ENCODE results near the gene THSD4. TPM values are rescaled to one million over a fixed set of nuclear protein-coding genes. Genes with fewer than 3 reads are reported as not detected.

THSD4 gene
- total RNA-seq, 1 experiment from 2014 or later: 65.4 TPM

- no peaks in the 10 kb centered on the region for H3K4me1 ChIP-seq (ENCODE audit: control insufficient read depth, insufficient read depth, low read length)
- TF ChIP-seq SIN3A (IDR thresholded peaks at IDR 0.05; ENCODE audit: borderline replicate concordance, insufficient read depth, low read depth, low read length) (no peak), REST (IDR thresholded peaks at IDR 0.05; ENCODE audit: insufficient read depth in 1 of 2, low read depth in 2 of 2, low read length in 1 of 2) (no peak), TCF7L2 (IDR thresholded peaks at IDR 0.05; ENCODE audit: low read depth, low read length) (no peak), POLR2AphosphoS5 (IDR thresholded peaks at IDR 0.05; ENCODE audit: low read depth, low read length) (no peak), CTCF (IDR thresholded peaks at IDR 0.05) (no peak)
- intact Hi-C loops (cut with micrococcal nuclease; ENCODE audit: unreplicated experiment): no loop called here
- DNase-seq (ENCODE audit: low read depth, low spot score): no peak
- no peak for ATAC-seq
- no peaks in the 10 kb centered on the region for H3K27me3 ChIP-seq (ENCODE audit: control insufficient read depth, insufficient read depth, low read length)
- POLR2A ChIA-PET: no interaction called here
- CTCF ChIA-PET: interaction anchor here (0.5 kb wide), 1 partner anchor 43 kb away, joined by 5 read pairs; no protein-coding TSS in a partner anchor
- in situ Hi-C loops (cut with HindIII; ENCODE audit: low pct_unique_long_range_greater_than_20kb, low sequenced_read_pairs): no loop called here
- H3K36me3 ChIP-seq (ENCODE audit: control insufficient read depth, insufficient read depth, low read length): no peaks in the 10 kb centered on the region
- no peaks in the 10 kb centered on the region for H3K9me3 ChIP-seq (ENCODE audit: control insufficient read depth, insufficient read depth, low read depth, low read length)
- H3K4me3 ChIP-seq (ENCODE audit: low read depth in 2 of 2, low read length in 2 of 2): no peak overlapping the region
- BruUV-seq (replicated peaks): no TSS peak
- no peak overlapping the region for H3K27ac ChIP-seq (ENCODE audit: low read length)
Observed at GRCh38 chr15:71529361-71529760, 414.1 kb downstream of the THSD4 start.

- intact Hi-C loops (cut with micrococcal nuclease; ENCODE audit: unreplicated experiment) (no loop called here), in situ Hi-C loops (cut with HindIII; ENCODE audit: low pct_unique_long_range_greater_than_20kb, low sequenced_read_pairs) (no loop called here)
- no peaks in the 10 kb centered on the region for H3K4me1 ChIP-seq (ENCODE audit: control insufficient read depth, insufficient read depth, low read length)
- H3K4me3 ChIP-seq (ENCODE audit: low read depth in 2 of 2, low read length in 2 of 2): no peak overlapping the region
- ChIA-PET CTCF (interaction anchor here (0.5 kb wide), 1 partner anchor 44 kb away, joined by 5 read pairs; no protein-coding TSS in a partner anchor), POLR2A (no interaction called here)
- no peak for DNase-seq (ENCODE audit: low read depth, low spot score)
- no peak for ATAC-seq
- no peak overlapping the region for H3K27ac ChIP-seq (ENCODE audit: low read length)
- TF ChIP-seq POLR2AphosphoS5 (IDR thresholded peaks at IDR 0.05; ENCODE audit: low read depth, low read length) (no peak), TCF7L2 (IDR thresholded peaks at IDR 0.05; ENCODE audit: low read depth, low read length) (no peak), CTCF (IDR thresholded peaks at IDR 0.05) (no peak), SIN3A (IDR thresholded peaks at IDR 0.05; ENCODE audit: borderline replicate concordance, insufficient read depth, low read depth, low read length) (no peak), REST (IDR thresholded peaks at IDR 0.05; ENCODE audit: insufficient read depth in 1 of 2, low read depth in 2 of 2, low read length in 1 of 2) (no peak)
- no peaks in the 10 kb centered on the region for H3K27me3 ChIP-seq (ENCODE audit: control insufficient read depth, insufficient read depth, low read length)
- H3K9me3 ChIP-seq (ENCODE audit: control insufficient read depth, insufficient read depth, low read depth, low read length): no peaks in the 10 kb centered on the region
- BruUV-seq (replicated peaks): no TSS peak
- H3K36me3 ChIP-seq (ENCODE audit: control insufficient read depth, insufficient read depth, low read length): no peaks in the 10 kb centered on the region
Observed at GRCh38 chr15:71530116-71530515, 414.8 kb downstream of the THSD4 start.
